Forelimb muscle (tissue), 1 donor: ENCODE results near the gene HIVEP3. TPM values are rescaled to one million over a fixed set of nuclear protein-coding genes. Genes with fewer than 3 reads are reported as not detected.

Source experiments
- DNase-seq: peaks from one replicate; pipeline ENCODE4 v3.0.0-alpha.2; 2013; ENCODE audit warnings: low read depth
- polyA plus RNA-seq: library from polyadenylated mRNA; unstranded; fragments of 120-200 nt; gene quantifications from one replicate; pipeline ENCODE4 v1.2.1, GENCODE V29; 2013; ENCODE audit not compliant: insufficient read length

Gene HIVEP3
- polyA plus RNA-seq, 1 donor, result 2.1 TPM

GRCh38 chr1:41468122-41468762, 450.5 kb downstream of the HIVEP3 start:
- no peak for DNase-seq

- DNase-seq, result no peak
These were observed 451.0 kb downstream of the HIVEP3 start for GRCh38 chr1:41467673-41468072.

DNA sequence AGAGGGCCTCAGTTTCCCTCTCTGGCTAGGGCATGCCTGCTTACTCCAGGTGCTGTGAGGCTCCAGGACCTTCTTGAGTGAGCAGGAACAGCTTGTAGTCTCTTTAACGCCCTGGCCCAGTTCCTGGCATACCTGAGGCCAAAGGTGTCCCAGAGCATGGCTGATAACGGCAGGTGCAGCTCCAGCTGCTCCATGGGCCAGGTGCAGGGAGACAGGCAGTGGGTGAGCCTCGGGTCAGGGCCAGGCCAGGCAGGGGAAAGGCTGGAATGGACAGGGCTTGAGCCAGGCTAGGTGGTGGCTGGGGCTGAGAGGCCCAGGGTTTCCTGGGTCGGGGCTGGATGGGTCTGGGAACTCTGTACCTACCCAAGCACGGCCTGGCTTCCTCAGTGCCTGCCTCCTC, 452.6 kb downstream of the HIVEP3 start:
- no peak for DNase-seq

- DNase-seq, result no peak
These were observed 453.0 kb downstream of the HIVEP3 start for GRCh38 chr1:41465741-41466140.

- no peak for DNase-seq
These were observed 453.8 kb downstream of the HIVEP3 start for GRCh38 chr1:41464885-41465284.

DNA sequence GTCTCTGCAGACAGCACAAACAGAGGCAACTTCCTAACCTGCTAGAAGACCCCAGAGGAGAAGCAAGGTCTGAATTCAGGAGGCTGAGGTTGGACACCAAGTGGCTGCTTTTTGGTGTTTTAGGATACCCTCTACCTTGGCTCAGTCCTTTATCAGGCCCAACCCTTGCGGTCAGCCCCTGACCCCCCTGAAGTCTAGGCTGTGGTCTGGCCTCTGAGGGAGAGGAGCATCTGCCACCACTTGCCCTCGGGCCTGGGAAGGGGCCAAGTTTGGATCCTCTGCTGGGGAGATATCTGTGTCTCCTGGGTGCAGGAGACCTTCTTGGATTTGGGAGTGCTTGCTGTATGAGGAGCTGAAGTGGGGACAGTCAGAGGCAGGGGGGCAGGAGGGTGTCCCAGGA, 455.2 kb downstream of the HIVEP3 start:
- no peak for DNase-seq

GRCh38 chr1:41462680-41463004, 456.1 kb downstream of the HIVEP3 start:
- DNase-seq, result no peak

DNA sequence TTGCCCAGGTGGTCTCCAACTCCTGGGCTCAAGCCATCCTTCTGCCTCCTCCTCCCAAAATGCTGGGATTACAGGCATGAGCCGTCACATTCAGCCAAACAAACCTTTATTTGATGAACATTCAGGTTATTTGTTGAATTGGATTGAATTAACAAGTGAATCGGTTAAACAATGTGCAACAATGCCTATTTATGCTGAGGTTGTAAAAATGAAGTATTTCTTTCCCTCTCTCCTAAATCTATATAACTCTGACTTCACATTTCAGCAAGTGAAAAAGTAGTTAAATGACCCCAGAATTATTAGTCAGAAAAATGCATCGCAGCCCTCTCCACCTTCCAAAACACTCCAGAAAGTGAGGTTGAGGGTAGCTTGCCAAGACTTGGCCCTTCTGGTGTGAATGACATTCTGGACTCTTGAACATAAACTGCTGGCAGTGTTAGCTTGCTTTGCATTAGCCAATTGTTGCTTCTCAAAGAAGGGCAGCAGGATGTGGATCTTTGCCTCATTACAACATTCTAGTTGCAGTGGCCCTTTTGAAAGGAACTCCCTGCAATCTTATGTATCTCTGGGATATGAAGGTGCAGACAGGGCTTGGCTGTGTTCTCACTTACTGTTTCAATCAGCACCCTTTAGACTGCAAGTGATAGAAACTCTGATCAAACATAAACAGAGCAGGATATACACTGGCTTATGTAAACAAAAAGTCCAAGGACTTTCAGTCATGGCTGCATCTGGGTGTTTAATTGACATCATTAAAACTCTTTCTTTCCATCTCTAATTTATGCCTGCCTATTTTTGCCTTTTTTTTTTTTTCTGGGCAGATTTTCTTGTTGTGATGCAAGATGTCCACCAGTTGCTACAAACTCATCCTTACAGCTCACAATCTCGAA, 456.7 kb downstream of the HIVEP3 start:
- no peak for DNase-seq

DNA sequence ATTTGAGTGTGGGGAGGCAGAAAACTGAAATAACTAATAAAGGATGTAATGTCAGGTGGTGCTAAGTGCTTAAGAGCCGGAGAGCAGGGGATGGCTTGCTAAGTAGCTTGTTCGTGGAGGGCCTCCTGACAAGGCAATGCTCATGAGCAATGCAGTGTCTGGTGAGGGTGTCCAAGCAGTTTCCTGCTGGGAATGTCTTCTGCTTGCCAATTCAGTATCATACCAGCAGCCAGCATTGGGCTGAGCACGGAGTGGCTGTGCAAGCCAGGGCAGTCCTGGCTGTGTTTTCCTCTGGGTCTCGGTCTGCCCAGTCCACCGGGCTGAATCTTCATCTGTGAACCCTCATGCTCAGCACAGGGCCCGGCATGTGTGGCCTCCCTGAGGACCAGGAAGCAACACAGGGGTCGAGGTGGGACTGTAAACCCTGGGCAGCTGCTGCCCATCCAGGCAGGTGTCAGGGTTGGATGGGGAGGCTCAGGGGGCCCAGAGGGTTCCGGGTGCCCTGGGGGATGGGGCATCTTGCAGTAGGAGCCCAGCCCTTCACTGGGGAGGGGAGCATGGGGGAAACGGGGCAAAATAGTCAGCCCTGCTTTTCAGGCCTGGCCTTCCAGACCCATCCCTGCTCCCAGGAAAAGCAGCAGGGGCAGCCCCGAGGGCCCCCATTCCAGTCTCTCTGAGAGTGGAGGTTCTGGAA, 461.7 kb downstream of the HIVEP3 start:
- no peak for DNase-seq

Other genes starting within 250 kb of the HIVEP3 start
- gene GUCA2B, start 234.5 kb upstream of the HIVEP3 start, polyA plus RNA-seq, result not detected
- gene GUCA2A, start 245.8 kb upstream of the HIVEP3 start, polyA plus RNA-seq, result not detected